ENCODE results near the gene FLRT1.

GRCh38 chr11:64045700-64046099, 10.0 kb downstream of the FLRT1 start:
- TF ChIP-seq CTCF (IDR thresholded peaks at IDR 0.05) (no peak), POLR2A (IDR thresholded peaks at IDR 0.05) (no peak)

Measured in testis (tissue), 2 donors.